Measurements from ENCODE around the gene RPH3AL.

- no peak for TF ChIP-seq RARB (CRISPR knock-in tag; IDR thresholded peaks at IDR 0.05)
- no peak for TF ChIP-seq ZNF8 (CRISPR knock-in tag; IDR thresholded peaks at IDR 0.05)
These were observed 35.5 kb upstream of the RPH3AL start for GRCh38 chr17:388087-388486.
